ENCODE results near the gene TBXAS1. TPM values are rescaled to one million over a fixed set of nuclear protein-coding genes. Genes with fewer than 3 reads are reported as not detected.

The TBXAS1 gene
- total RNA-seq, 1 donor from 2014 or later: 6.6 TPM

- ATAC-seq (peak; percentile 21), DNase-seq (ENCODE audit: low spot score) (no peak)
These were observed 25.1 kb downstream of the TBXAS1 start for GRCh38 chr7:139854124-139854511.

- no peak for DNase-seq (ENCODE audit: low spot score)
- ATAC-seq: peak; percentile 13
These were observed 25.9 kb downstream of the TBXAS1 start for GRCh38 chr7:139854803-139855497.

DNA sequence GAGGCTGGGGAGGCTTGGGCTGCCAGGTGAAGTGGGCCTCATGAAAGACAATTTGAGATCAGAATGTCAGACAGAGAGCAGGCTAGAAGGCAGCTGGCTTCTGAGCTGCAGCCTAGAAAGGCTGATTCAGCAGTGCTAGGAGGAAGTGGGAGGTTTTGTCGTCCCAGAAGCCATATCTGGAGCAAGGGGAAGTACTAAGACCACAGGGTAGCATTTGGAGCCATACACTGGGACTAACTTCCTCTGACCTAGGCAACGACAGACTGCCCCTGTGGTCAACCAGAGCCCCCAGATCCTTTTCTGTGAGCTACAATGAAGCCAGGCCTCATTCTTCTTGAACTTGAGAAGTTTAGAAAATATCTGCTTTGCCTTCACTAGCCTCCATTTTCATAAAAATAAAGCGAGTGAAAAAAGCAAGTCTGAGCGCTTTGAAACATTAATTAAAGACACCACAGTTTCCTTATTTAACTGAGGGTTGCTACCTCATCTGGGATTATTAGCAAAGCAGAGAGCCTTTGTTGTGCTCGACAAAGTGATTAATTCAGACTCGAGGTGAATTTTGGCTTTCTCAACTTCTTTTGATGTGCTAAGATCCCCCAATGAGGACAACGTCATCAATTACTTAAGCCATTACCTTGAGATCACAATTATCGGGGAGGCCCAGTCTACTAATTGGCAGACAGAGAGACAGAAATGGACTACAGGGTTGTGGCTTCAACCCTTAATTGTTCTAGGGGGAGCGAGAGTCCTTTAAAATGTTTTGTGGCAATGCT lies 26.6 kb downstream of the TBXAS1 start:
- DNase-seq (ENCODE audit: low spot score) (no peak), ATAC-seq (peak; percentile 75)

DNA sequence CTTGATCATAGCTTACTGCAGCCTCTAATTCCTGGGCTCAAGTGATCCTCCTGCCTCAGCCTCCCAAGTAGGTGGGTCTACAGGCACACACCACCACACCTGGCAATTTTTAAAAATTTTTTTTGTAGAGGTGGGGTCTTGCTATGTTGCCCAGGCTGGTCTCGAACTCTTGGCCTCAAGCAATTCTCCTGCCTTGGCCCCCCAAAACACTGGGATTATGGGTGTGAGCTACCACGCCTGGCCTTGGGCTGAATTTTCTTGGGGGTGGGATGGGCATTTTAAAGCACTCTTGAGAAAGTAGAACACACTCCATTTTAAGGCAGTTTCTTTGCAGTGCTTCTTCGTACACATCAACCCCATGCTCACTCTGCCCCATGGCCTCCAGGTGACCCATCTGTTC lies 28.7 kb downstream of the TBXAS1 start:
- ATAC-seq: no peak
- no peak for DNase-seq (ENCODE audit: low spot score)

DNA sequence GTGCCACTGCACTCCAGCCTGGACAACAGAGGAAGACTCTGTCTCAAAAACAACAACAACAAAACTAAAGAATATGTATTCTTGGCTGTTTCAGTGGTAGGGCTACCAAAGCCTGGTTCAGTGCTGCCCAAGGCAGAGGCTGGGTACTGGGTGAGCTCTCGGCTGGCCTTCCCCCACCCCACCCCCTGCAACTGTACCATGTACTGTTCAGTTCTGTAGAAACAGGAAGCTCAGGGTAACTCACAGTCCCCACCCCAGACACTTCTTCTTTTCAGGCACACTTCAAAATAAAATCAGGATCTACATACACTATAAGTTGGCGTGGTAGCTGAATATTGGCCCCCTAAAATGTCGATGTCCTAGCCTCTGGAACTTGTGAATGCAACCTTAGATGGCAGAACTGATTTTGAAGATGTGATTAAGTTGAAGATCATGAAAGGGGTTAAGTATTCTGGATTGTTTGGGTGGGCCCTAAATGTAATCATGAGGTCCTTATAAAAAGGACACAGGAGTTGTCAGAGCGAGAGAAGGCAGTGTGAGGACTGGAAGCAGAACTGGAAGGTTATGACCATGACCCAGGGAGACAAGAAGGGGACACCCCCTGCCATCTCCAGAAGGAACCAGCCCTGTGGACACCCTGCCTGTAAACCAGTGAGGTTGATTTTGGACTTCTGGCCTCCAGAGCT lies 31.2 kb downstream of the TBXAS1 start:
- no peak for DNase-seq (ENCODE audit: low spot score)
- ATAC-seq: peak; percentile 61

- ATAC-seq: no peak
- DNase-seq (ENCODE audit: low spot score): no peak
These were observed 32.7 kb downstream of the TBXAS1 start for GRCh38 chr7:139861803-139862202.

- no peak for DNase-seq (ENCODE audit: low spot score)
- no peak for ATAC-seq
These were observed 37.2 kb downstream of the TBXAS1 start for GRCh38 chr7:139866047-139866837.

GRCh38 chr7:139867847-139868246 lies 38.8 kb downstream of the TBXAS1 start:
- ATAC-seq: no peak
- no peak for DNase-seq (ENCODE audit: low spot score)

GRCh38 chr7:139869886-139870285 lies 40.8 kb downstream of the TBXAS1 start:
- no peak for DNase-seq (ENCODE audit: low spot score)
- ATAC-seq: no peak

- DNase-seq (ENCODE audit: low spot score) (no peak), ATAC-seq (no peak)
These were observed 41.3 kb downstream of the TBXAS1 start for GRCh38 chr7:139870380-139870779.

DNA sequence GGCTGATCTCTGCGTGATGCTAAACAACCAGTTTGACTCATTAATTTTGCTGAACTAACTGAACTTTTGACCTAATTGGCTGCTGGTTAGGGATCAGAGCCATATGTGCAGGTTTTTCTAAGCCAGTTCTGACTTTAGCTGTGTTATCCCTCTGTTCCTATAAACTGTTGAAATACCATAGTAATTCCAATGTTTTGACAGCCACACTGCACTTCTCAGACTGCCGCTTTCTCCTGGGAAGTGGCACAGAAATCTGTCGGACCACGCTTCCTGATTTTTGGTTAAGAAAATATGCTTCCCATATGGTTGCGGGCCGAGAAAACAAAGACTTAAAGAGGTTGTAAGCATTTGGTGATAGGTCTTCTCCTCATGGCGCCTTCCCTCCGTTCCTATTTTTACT lies 42.3 kb downstream of the TBXAS1 start:
- DNase-seq (ENCODE audit: low spot score) (no peak), ATAC-seq (no peak)

DNA sequence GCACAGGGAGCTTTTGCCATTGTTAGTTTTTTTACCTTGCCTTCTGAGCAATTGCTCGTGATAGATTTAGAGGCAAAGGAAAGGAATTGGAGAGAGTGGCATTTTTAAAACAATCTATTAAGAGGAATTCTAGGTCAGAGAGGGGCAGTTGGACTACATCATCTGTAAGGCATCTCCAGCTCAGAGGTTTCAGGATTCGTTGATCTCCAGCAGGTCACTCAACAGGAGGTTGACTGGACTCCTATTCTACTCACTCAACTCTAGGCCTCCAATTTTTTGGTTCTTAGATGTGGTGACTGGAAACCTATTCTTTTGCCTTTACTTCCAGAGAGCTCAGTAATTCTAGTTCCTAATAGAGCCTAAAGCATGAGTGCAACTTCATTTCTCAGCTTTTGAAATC lies 42.8 kb downstream of the TBXAS1 start:
- DNase-seq (ENCODE audit: low spot score) (no peak), ATAC-seq (no peak)

DNA sequence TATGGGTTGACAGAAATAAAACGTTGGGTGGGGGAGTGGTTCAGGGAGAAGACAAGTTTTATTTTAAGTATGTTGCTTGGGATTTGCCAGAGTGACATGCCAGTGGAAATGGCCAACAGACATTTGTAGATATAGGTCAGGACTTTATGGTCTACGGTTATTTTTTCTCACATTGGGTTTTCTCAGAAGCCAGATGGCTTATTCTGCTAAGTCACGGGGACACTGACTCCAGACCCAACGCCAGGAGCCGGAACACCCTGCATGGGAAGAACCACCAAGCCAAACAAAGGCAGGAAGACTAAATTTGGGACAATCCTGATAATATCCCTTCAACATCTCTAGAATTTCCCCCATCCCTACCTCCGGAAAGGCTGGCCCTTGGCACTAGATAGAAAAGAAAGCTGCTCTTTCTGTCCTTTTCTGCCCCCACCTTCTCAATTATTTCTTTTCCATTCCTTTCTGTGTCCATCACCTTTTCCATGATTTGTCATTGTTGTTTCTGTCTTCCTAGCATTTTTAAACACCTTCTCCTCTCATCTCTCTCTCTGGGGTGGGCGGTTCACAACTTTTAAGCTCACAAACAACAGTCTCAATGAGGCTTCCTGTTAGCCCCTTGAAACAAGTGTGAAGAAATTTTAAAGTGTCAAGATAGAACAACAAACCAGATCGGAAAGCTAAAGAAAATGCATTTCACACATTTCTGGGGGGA lies 44.7 kb downstream of the TBXAS1 start:
- ATAC-seq: peak; percentile 18
- DNase-seq (ENCODE audit: low spot score): peak; percentile 28

DNA sequence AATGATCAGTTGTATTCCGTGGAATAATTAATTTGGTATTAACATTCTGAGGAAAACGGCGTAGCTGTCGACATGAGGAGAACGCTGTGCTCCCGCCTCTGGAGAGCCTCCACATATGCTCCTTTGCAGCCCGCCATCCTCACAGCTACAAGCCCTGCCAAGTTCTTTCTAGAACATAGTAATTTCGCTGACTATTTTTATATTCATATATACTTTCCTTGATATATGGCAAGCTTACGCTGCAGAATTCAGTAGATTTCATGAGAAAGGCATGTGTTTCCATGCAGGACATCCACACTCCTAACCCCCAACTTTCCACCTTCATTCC lies 45.2 kb downstream of the TBXAS1 start:
- no peak for DNase-seq (ENCODE audit: low spot score)
- ATAC-seq: no peak

- peak; percentile 93 for ATAC-seq
These were observed 46.8 kb downstream of the TBXAS1 start for GRCh38 chr7:139875821-139876241.

GRCh38 chr7:139876622-139877283 lies 47.7 kb downstream of the TBXAS1 start:
- ATAC-seq (no peak), DNase-seq (ENCODE audit: low spot score) (peak; percentile 36)

More at GRCh38 chr7:139875821-139876241, 46.8 kb downstream of the TBXAS1 start:
- DNase-seq (ENCODE audit: low spot score): peak; percentile 46

DNA sequence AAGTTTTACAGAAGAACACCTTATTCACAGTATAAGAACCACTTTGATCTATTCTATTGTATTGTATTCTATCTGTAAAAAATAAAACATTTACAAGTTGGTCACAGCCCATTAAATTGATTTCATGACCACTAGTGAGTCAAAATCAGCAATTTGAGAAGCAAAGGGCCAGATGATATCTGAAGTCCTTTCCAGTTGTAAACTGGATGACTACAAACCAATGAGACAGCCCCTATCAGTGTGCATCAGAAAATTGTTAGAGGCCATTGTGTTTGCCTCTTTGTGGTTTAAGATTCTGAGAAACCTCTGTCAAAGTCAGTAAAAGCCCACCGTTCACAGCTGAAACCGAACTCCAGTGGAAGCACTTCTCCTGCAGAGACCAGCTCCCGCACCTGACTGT lies 54.8 kb downstream of the TBXAS1 start:
- no peak for ATAC-seq
- DNase-seq (ENCODE audit: low spot score): no peak

DNA sequence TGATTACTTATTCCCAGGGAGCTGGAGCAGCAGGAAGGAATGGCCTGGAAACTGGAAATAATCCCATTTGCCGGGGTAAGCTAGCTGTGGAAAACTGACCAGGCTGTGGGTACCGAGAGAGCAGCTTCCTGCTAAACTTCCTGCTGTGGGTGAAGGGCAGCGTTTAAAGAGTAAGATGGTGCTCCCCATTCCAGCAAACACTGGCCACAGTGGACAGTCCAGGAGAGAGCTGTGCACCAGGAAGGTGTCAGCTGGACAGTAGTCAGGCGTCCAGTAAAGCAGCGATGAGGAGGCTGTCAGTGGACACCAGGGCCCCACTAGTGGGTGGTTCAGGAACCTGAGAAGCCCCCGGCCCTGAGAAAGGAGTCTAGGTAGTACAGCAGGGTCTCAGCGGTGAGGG lies 55.4 kb downstream of the TBXAS1 start:
- no peak for ATAC-seq
- no peak for DNase-seq (ENCODE audit: low spot score)

- ATAC-seq (no peak), DNase-seq (ENCODE audit: low spot score) (no peak)
These were observed 56.4 kb downstream of the TBXAS1 start for GRCh38 chr7:139885511-139885910.

DNA sequence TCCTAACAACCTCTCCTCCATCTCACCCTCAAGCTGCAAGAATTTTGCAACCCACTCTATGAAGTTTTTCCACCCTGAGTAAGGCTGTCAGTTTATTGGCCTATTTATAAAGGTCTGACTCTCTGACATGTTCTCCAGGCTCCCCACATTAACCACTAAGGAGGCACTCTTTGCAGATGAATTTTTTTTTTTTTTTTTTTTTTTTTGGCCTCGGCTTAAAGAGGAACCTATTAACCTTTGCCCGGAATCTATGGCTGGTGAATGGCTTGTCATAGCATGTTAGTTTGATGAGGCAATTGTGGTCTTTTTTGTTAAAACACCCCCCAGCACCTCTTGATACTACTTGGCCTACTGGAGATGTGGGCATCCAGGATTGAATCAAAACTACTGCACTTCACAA lies 57.1 kb downstream of the TBXAS1 start:
- ATAC-seq: no peak
- no peak for DNase-seq (ENCODE audit: low spot score)
